RPMI8226 (cell line): ENCODE measurements around the gene UBXN7.
"Not testable (repeated sequence)": the region's sequence is repeated elsewhere in the genome, so short reads cannot be mapped to it uniquely, and the experiment has no call there.

Experiments used
- DNase-seq: peaks from one replicate; pipeline ENCODE4 v3.0.0-alpha.2; 2015

The UBXN7 gene

GRCh38 chr3:196414469-196414868, 17.8 kb downstream of the UBXN7 start:
- no peak for DNase-seq

GRCh38 chr3:196412704-196413103, 19.5 kb downstream of the UBXN7 start:
- no peak for DNase-seq

GRCh38 chr3:196409409-196409808, 22.8 kb downstream of the UBXN7 start:
- DNase-seq: no peak

DNA sequence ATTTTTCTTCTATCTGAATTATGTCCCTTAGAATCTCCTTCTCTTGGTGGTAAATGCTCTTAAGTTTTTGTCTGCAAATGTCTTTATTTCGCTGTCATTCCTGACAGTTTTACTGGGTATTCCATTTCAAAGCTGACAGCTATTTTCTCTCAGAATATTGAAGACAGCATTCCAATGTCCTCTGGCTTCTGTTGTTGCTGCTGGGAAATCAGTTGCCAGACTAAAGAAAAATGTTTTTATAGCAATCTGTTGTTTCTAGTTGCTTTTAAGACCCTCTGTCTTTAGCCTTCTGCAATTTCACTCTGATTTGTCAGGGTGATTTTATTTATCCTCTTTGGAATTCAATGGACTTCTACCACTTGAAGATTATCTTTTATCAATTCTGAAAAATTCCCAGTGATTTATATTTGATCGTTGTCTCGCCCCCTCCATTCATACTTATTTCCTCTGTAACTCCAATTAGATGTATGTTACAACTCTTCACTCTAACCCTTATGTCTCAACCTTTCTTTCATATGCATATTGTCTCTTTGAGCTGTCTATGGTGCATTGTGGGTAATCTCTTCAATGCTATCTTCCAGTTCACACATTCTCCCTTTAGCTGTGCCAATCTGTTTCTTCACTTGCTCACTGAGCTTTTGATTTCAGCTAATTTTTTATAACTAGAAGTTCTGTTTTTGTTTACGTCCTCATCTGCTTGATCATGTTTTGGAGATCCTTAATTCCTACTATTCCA, 23.5 kb downstream of the UBXN7 start:
- DNase-seq: no peak

GRCh38 chr3:196406811-196407470, 25.3 kb downstream of the UBXN7 start:
- no peak for DNase-seq

DNA sequence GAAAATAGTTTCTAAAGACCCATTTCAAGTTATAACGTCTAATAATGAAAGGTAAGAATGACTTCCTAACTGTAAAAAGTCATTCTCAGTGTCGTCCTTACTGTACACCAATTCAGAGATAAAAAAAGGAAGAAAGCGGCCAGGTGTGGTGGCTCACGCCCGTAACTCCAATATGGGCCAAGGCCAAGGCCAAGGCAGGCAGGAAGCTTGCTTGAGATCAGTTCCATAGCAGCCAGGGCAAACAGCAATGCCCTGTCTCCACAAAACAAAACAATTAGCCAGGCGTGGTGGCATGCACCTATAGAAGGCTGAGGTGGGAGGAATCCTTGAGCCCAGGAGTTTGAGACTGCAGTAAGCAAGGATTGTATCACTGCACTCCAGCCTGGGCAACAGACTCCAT, 31.9 kb downstream of the UBXN7 start:
- no peak for DNase-seq

DNA sequence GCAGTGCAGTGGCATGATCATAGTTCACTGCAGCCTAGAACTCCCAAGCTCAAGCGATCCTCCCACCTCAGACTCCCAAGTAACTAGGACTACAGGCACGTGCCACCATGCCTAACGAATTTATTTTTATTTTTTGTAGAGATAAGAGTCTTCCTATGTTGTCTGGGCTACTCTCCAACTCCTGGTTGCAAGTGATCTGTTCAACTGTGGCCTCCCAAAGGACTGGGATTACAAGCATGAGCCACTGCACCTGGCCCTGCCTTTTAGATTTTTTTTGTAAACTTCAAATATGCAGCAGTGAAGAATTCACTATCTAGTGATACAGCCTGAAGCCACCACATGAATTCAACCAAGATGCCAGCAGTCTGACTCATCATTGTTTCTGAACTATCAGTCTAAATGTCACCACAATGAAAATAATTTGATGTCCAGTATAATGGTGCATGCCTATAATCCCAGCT, 32.7 kb downstream of the UBXN7 start:
- DNase-seq: no peak

GRCh38 chr3:196398782-196399181, 33.4 kb downstream of the UBXN7 start:
- no peak for DNase-seq

DNA sequence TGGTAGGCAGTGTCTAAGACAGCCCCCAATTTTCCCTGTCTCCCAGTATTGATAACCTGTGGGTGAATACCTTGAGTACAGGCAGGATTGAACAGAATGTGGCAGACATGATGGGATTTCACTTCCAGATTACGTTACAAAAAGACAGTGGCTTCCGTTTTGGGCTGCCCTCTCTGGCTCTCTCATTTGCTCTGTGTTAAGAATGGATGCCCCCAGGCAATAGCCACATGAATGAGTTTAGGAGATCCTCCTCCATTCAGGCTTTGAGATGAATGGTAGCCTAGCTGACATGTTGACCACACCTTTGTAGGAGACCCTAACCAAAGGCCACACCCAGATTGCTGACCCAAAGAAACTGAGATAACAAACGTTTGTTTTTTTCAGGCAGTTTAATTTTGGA, 34.3 kb downstream of the UBXN7 start:
- no peak for DNase-seq

- DNase-seq: no peak
Observed at GRCh38 chr3:196390116-196390515, 42.1 kb downstream of the UBXN7 start.

DNA sequence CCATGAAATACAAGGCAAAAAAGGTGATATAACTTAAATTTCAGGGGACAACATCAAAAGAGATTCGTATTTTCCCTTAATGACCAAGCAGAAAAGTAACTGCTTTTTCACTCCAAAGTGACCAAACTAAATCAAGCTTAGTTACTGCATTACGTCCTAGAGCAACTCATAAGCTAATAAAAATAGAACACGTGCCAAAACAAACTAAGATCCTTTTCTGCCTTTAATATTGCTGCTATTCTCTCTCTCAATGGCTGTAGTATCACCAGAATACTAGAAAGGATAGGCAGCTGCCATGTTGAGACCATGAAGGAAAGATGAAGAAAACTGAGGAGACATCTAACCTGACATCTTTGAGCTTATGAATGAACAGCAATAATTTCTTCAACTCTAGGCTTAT, 43.3 kb downstream of the UBXN7 start:
- DNase-seq: no peak

DNA sequence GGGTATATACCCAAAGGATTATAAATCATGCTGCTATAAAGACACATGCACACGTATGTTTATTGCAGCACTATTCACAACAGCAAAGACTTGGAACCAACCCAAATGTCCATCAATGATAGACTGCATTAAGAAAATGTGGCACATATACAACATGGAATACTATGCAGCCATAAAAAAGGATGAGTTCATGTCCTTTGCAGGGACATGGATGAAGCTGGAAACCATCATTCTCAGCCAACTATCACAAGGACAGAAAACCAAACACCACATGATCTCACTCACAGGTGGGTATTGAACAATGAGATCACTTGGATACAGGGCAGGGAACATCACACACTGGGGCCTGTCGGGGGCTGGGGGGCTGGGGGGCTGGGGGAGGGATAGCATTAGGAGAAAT, 44.3 kb downstream of the UBXN7 start:
- DNase-seq: not testable (repeated sequence)

DNA sequence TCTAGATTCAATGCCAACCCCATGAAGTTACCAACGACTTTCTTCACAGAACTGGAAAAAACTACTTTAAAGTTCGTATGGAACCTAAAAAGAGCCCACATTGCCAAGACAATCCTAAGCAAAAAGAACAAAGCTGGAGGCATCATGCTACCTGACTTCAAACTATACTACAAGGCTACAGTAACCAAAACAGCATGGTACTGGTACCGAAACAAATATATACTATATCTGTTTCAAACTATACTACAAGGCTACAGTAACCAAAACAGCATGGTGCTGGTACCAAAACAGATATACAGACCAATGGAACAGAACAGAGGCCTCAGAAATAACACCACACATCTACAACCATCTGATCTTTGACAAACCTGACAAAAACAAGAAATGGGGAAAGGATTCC, 45.4 kb downstream of the UBXN7 start:
- DNase-seq: not testable (repeated sequence)

- not testable (repeated sequence) for DNase-seq
Observed at GRCh38 chr3:196386034-196386433, 46.2 kb downstream of the UBXN7 start.

GRCh38 chr3:196385446-196385845, 46.8 kb downstream of the UBXN7 start:
- not testable (repeated sequence) for DNase-seq

DNA sequence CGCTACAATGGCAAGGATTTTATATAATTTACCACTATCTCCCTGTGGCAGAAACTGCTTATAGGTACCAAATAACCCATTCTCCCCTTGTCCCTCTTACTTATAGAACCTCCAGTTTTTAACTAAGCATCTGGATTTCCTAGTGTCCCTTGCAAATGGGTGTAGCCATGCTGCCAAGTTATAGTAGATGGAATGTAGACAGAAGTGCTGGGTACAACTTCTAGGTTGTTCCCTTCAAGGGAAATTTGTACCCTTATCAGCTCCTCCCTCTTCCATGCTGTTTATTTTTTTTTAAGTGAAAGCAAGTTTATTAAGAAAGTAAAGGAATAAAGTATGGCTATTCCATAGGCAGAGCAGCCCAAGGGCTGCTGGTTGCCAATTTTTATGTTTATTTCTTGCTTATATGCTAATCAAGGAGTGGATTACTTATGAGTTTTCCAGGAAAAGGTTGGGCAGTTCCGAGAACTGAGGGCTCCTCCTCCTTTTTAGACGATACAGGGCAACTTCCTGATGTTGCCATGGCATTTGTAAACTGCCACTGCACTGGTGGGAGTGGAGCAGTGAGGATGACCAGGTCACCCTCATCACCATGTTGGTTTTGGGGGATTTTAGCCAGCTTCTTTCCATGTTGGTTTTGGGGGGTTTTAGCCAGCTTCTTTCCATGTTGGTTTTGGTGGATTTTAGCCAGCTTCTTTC, 53.9 kb downstream of the UBXN7 start:
- no peak for DNase-seq

DNA sequence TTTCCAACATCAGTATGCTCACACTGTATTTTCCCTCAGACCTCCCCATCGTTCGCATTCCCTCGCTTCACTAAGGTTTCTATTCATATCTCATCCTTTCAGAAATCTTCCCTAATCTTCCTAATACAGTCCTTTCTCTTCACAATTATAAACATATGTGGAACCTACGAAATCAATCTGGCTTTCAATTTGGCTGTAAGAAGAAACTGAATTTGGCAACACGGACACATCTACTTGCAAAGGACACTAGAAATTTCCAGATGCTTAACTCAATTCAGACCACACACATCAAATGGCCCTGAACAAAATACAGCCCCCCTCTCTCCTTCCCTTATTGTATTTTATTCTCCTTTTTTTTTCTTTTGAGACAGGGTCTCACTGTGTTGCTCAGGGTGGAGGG, 54.9 kb downstream of the UBXN7 start:
- DNase-seq: no peak

DNA sequence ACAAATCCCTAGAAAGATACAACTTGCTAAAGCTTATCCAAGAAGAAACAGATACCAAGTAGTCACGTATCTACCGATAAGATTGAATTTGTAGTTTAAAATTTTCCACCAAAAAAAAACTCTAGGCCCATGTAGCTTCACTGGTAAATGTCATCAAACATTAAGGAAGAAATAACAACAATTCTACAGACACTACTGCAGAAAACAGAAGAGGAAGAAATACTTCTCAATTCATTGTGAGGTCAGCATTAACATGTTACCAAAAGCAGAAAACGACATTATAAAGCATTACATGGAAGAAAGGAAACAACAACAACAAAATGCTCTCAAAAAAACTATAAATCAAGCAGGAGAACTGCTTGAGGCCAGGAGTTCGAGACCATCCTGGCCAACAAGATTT, 66.5 kb downstream of the UBXN7 start:
- DNase-seq: no peak

DNA sequence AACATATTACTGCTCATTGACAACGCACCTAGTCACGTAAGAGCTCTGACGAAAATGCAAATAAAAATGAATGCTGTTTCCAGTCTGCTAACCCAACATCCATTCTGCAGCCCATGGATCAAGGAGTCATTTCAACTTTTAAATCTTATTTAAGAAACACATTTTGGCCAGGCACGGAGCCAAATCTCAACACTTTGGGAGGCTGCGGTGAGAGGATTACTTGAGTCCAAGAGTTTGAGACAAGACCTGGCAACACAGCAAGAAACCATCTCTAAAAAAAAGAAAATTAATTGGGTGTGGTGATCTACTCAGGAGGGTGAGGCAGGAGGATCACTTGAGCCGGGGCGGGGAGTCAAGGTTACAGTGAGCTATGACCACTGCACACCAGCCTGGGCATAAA, 71.6 kb downstream of the UBXN7 start:
- DNase-seq: no peak

- not testable (repeated sequence) for DNase-seq
Observed at GRCh38 chr3:196358540-196358939, 73.7 kb downstream of the UBXN7 start.

GRCh38 chr3:196357905-196358304, 74.3 kb downstream of the UBXN7 start:
- DNase-seq: no peak

DNA sequence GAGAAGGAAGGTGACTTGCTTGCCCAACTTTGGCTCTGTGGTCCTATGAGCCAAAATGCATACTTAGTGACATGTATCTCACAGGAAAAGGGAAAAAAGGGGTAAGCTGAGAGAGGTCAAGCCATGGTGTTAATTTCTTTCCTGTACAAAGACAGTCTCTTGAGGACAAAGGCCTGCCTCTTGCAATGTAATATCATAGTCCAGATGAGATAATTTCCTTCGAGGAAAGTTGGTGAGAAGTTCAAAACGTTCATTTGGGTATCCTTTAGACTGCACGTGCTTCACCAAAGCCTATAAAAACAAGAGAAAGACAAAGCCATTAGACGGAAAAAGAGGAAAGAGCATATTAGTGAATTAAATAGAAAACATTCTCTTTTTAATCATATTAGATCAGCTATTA, 75.7 kb downstream of the UBXN7 start:
- no peak for DNase-seq

DNA sequence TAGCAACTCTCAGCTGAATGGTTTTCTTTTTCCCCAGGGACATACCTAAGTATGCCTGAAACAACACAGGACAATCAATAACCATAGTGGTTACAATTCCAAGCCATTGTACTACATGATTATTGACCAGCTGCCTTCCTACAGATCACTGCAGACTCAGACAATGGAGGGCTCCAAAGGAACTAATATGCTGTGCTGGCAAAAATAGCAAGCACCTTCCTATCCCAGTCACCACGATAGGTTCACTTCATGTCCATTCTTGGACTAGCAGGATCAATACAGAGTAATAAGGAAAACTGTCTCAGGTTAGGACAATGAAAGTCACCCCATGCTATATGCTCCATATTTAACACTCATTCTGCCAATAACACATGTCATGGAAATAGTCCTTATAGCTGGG, 76.6 kb downstream of the UBXN7 start:
- DNase-seq: no peak

DNA sequence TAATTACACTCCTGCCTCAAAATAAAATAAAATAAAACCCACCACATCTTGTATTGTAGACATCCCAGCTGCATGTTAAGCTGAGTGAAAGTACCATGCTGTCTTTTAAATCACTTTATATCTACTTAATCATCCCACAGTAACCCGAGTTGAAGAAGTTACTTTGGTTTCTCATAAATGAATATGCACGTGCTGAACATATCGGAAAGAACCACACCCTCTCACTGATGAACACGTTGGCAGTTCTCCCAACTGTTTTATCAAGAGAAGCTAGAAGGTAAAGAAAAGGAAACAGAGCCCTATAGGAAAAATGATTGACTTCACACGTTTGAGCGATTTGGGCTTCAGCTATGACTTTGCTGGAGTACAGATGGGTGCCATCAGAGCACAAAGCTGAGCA, 78.1 kb downstream of the UBXN7 start:
- no peak for DNase-seq
